ENCODE results near the gene ANKRD10. TPM values are rescaled to one million over a fixed set of nuclear protein-coding genes. Genes with fewer than 3 reads are reported as not detected.

ANKRD10 gene
- total and polyA plus RNA-seq, 5 donors = 41.1 to 90.9 (median 61.1) TPM

GRCh38 chr13:110828705-110829104 is 86.2 kb downstream of the ANKRD10 start:
- Histone ChIP-seq H3K27ac (ENCODE audit: low read length) (no peak overlapping the region), H3K4me1 (ENCODE audit: control insufficient read depth, insufficient read depth, low read length) (no peaks in the 10 kb centered on the region), H3K4me3 (ENCODE audit: low read length) (no peak overlapping the region), H3K27me3 (ENCODE audit: control insufficient read depth, insufficient read depth) (no peaks in the 10 kb centered on the region), H3K9me3 (ENCODE audit: control insufficient read depth, low read length) (no peaks in the 10 kb centered on the region)
- WGBS = 90% methylated on average over 9 of the region's 9 CpGs
- DNase-seq (no peak), ATAC-seq (no peak)
- intact Hi-C loops (cut with DNase I) = loop anchor here in 1 of 4 donors (5.0 kb wide), 1 partner anchor 236 kb away; no protein-coding TSS in a partner anchor

Other genes starting within 250 kb of the ANKRD10 start
- gene CARS2, start 209.0 kb downstream of the ANKRD10 start, total RNA-seq = 10 to 100 TPM; 36.5 to 50.2 (median 37.4) TPM
- gene CARS2, start 209.0 kb downstream of the ANKRD10 start, polyA plus RNA-seq = 51.0 TPM
- 1 to 10 TPM; 6.2 to 8.7 (median 7.7) TPM for gene ING1, start 201.4 kb downstream of the ANKRD10 start, total RNA-seq
- 6.6 TPM for gene ING1, start 201.4 kb downstream of the ANKRD10 start, polyA plus RNA-seq
- 10 to 100 TPM; 34.9 to 43.9 (median 38.6) TPM for gene ARHGEF7, start 200.2 kb upstream of the ANKRD10 start, total RNA-seq
- gene ARHGEF7, start 200.2 kb upstream of the ANKRD10 start, polyA plus RNA-seq = 21.3 TPM

All from right cardiac atrium (tissue), 5 donors.